GM19240 (cell line): ENCODE measurements around the gene ZFP1.
"Not testable (repeated sequence)": the region's sequence is repeated elsewhere in the genome, so short reads cannot be mapped to it uniquely, and the experiment has no call there.

ENCODE experiments used
- DNase-seq: peaks from one replicate; pipeline ENCODE4 v3.0.0; 2011; ENCODE audit warnings: low spot score; ENCODE audit not compliant: insufficient read length

The ZFP1 gene

GRCh38 chr16:75203096-75203495, 54.8 kb downstream of the ZFP1 start:
- no peak for DNase-seq

- no peak for DNase-seq
These were observed 55.5 kb downstream of the ZFP1 start for GRCh38 chr16:75203667-75204409.

DNA sequence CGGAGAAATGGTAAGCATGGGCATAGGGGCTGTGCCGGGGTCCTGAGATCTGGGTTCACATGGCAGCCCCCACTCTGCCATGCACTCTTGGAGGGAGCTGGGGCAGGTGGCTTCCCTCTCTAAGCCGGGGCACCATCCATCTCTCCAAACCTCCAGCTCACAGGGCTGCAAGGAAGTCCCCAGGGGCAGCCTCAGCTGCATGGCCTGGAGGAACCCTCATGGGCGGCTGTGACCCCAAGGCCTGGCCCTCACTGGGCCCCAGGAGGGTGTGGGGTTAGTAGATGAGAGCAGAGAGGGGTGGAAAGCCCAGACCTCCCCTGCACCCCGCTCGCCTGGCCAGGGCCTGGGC, 56.1 kb downstream of the ZFP1 start:
- DNase-seq, result no peak

DNA sequence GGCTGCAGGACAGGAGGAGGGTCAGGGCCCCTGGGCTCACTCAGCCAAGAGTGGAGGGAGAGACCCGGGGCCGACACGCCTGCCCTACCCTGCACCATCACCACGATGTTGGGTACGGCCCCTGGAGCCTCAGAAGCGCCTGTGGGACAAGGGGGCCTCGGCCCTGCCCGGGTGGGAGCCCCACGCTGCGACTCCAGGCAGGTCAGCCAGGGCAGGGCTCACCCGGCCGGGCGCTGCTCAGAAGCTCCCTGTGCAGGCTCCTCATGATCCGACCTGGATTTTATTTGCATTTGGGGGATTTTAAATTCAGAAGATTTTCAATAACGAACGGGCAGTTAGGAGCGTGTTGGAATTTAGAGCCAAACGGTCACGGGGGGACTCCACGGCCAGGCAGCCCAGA, 56.6 kb downstream of the ZFP1 start:
- not testable (repeated sequence) for DNase-seq

DNA sequence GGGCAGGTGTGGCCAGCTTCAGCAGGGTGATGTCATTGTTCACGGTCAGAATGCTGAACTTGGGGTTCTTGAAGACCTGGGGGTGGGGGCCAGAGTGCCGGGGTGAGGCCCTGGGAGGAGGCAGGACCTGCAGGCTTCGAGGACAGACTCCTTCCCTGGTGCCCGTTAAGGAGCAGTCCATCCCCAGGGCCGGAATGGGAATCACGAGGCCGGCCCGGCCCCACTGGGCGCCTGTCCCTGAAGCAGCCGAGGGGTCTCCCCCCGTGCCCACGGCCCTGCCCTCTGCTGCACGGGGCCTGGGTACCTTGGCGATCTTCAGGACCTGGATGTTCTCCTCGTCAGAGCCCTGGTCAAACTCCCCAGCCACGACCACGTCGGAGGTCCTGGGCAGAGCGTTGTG, 57.1 kb downstream of the ZFP1 start:
- DNase-seq, result not testable (repeated sequence)

- DNase-seq, result not testable (repeated sequence)
These were observed 57.8 kb downstream of the ZFP1 start for GRCh38 chr16:75205961-75206748.

DNA sequence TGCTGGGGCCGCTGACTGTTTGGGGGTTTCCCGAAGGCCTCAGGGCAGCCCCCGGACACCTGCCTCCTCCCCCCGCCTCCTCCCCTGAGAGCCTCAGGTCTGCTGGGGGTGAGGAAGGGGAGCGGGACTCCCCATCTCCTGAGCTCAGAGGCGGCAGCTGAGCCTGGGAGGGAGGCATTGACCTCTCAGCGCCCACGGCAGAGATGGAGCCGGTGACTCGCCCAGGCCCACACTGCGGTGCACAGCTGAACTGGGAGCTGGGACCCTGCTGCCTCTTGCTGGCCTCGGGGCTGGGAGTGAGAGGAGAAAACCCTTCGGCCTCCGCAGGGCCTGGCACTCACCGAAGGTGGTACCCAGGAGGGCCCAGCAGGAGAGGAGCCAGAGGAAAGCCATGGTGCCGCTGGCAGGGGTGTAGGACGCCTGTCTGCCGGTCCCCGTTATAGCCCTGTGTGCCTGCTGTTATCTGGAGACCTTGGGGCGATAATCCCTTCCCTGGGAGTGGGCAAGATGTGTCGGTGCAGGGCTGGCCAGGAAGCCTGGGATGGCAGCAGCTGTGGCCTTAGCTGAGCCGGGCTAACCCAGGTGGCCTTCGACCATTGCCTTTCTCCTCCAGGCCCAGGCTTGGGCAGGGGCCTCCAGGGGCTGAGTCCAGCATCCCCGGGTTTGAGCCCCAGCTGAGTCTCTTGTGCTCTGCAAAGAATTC, 58.6 kb downstream of the ZFP1 start, which contains the start of gene CTRB2:
TSS of gene CTRB2 (minus strand) at position 413 of the 703 bp plus-strand sequence. CDS start at position 393, 20 bp downstream.
- DNase-seq, result no peak

- no peak for DNase-seq
These were observed 59.5 kb downstream of the ZFP1 start for GRCh38 chr16:75207831-75208230.

DNA sequence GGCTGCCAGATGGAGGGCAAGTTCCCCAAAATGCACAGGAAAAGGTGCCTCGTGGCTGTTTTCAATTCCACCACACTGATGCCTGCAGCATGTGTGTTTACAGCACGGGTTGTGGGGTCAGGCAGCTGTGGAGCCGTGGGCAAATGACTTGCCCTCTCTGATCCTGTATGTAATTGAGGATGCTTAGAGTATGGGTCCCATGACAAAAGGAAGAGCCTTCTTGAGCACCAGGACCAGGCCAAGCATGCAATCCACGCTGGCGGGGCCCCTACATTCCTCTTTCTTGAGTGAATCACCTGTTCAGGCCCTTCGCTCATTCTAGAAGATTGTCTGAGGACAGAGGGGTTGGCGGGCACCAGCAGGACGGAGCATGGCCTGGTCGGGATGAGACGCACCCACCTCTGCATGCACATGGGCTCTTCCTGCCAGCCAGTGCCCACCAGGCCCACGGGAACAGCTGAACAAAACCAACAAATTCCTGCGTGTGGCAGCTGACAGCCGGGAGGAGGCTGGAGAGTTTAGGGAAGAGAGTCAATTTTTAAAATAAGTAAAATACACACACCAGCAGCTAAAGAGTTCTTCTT, 60.0 kb downstream of the ZFP1 start:
- no peak for DNase-seq

DNA sequence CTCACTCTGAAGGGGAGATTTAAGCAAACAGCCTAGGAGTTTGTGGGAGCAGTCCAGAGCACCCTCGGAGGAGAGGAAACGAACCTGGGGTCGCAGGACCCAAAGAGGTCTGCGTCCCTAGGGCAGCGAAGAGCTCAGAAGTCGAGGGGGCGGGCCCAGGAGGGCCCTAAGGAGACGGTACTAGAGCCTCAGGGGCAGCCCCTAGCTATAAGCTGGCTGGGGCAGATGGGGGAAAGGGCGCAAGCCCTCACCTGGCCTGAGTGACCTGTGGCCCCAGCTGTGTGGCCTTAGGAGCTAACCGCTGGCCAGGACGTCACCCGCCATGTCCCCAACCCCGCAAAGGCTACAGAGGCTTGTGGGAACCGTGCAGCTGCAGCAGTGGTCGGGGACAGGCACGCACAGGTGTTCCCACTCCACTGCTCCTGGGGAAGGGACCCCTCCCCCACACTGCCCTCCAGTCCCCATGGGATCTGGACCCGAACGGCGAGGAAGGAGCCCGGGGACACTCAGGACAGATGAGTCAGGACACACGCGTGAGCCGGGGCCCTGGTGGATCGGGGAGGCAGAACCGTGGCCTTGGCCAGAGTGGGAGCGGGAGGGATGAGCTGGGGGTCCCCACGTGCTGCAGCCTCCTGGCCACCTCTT, 60.7 kb downstream of the ZFP1 start:
- DNase-seq, result no peak

DNA sequence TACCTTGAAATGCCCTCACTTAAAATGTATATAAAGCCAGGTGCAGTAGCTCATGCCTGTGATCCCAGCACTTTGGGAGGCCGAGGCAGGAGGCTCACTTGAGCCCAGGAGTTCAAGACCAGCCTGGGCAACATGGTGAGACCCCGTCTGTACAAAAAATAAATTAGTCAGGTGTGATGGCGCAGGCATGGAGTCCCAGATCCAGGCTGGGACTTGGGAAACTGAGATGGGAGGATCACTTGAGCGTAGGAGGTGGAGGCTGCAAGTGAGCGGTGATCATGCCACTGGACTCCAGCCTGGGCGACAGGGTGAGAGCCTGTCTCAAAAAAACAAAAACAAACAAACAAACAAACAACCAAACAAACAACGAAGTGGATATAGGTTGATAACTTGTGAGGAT, 61.2 kb downstream of the ZFP1 start:
- not testable (repeated sequence) for DNase-seq

DNA sequence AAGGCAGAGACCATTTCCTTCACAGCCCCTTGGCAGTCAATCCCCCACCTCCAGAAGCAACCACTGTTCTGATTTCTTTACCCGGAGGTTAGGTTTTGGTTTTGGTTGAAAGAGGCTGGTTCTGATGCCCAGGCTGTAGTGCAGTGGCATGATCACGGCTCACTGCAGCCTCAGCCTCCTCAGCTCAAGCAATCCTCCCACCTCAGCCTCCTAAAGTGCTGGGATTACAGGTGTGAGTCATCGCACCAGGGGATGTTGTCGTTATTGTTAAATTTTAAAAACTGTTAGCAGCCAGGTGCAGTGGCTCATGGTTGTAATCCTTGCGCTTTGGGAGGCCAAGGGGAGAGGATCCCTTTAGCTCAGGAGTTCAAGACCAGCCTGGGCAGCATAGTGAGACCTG, 61.6 kb downstream of the ZFP1 start:
- DNase-seq, result no peak

DNA sequence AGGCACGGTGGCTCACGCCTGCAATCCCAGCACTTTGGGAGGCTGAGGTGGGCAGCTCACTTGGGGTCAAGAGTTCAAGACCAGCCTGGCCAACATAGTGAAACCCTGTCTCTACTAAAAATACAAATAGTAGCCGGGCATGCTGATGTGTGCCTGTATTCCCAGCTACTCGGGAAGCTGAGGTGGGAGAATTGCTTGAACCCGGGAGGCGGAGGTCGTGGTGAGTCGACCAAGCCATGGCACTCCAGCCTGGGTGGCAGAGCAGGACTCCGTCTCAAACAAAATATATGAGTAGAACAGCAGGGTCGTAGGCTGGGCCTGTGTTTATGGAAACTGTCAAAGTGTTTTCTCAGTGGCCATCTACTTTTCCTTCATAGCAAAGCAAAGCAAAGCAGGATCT, 63.0 kb downstream of the ZFP1 start:
- not testable (repeated sequence) for DNase-seq

- DNase-seq, result no peak
These were observed 67.8 kb downstream of the ZFP1 start for GRCh38 chr16:75216127-75216526.

DNA sequence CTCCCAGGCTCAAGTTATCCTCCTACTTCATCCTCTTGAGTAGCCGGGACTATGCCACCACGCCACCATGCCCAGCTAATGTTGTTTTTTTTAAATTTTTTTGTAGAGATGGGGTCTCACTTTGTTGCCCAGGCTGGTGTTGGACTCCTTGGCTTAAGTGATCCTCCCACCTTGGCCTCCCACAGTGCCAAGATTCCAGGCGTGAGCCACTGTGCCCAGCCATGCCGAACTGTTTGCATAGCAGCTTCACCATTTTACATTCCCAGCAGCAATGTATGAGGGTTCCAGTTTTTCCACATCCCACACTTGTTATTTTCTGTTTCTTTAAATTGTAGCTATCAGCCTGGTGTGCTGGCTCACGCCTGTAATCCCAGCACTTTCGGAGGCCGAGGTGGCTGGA, 68.3 kb downstream of the ZFP1 start:
- no peak for DNase-seq

- DNase-seq, result no peak
These were observed 69.1 kb downstream of the ZFP1 start for GRCh38 chr16:75217389-75217851.

GRCh38 chr16:75218256-75219076, 70.1 kb downstream of the ZFP1 start, which contains the start of gene CTRB1:
Gene CTRB1, plus strand, starts transcription at chr16:75218988. Its CDS starts 20 bp downstream, at chr16:75219008.
- DNase-seq, result peak; percentile 58

DNA sequence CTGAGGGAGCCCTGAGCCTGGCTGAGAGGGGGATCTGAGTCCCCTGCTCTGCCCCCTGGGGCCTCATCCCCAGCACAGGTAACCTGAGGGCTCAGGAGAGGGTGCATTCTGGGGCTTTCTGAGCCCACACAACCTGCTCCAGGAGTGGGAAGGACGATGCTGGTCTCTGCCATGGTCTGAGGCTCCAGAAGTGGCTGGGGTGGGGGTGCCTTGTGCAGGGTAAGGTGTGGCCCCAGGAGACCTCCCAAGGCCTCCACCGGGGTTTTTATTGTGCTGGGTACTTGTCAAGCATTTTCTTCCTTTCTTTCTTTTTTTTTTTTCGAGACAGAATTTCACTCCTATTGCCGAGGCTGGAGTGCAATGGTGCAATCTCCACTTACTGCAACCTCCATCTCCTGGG, 70.8 kb downstream of the ZFP1 start:
- no peak for DNase-seq

- DNase-seq, result no peak
These were observed 71.5 kb downstream of the ZFP1 start for GRCh38 chr16:75219838-75220237.
